ENCODE data around the gene GPRC5C.

Gene GPRC5C
- 0 to 1.9 (median 0.21) reads per million in 9 experiments for total RNA-seq

- peak; percentile 22 to 34 (median 26) for DNase-seq
- Mint-ChIP-seq H3K4me1 (ENCODE audit: low read depth in 2 of 2) (peaks cover 3 to 5% of the 10 kb centered on the region in 2 donors), H3K27me3 (peaks cover 40 to 77% of the 10 kb centered on the region in 2 donors), H3K4me3 (peak within 1 kb of the TSS; percentile 74 to 76), H3K9me3 (no peaks in the 10 kb centered on the region), H3K27ac (no peak within 1 kb of the TSS), H3K36me3 (ENCODE audit: insufficient read depth) (peaks cover 7% of the 10 kb centered on the region)
- ATAC-seq (replicated peaks), result peak; percentile 78
These were observed at the start of gene GPRC5C for GRCh38 chr17:74431568-74432423. Gene GPRC5C, plus strand, starts transcription at chr17:74432088. Its CDS starts 7,689 bp downstream, at chr17:74439777.

GRCh38 chr17:74383141-74383540 is 48.7 kb upstream of the GPRC5C start:
- H3K36me3 Mint-ChIP-seq (ENCODE audit: insufficient read depth), result peaks cover 2% of the 10 kb centered on the region
- H3K27me3 Mint-ChIP-seq, result no peaks in the 10 kb centered on the region
- H3K4me1 Mint-ChIP-seq (ENCODE audit: low read depth in 2 of 2), result peaks cover 6 to 19% of the 10 kb centered on the region in 2 donors
- no peaks in the 10 kb centered on the region for H3K9me3 Mint-ChIP-seq
- ATAC-seq (replicated peaks) (no peak), DNase-seq (no peak)
- H3K4me3 Mint-ChIP-seq, result no peak overlapping the region
- H3K27ac Mint-ChIP-seq, result peak overlapping the region in 1 of 2 donors; percentile 6

- H3K4me3 Mint-ChIP-seq, result no peak overlapping the region
- H3K27me3 Mint-ChIP-seq, result peaks cover 0 to 6% of the 10 kb centered on the region in 2 donors
- no peaks in the 10 kb centered on the region for H3K9me3 Mint-ChIP-seq
- peaks cover 4 to 7% of the 10 kb centered on the region in 2 donors for H3K4me1 Mint-ChIP-seq (ENCODE audit: low read depth in 2 of 2)
- H3K27ac Mint-ChIP-seq, result no peak overlapping the region
- no peak for DNase-seq
- H3K36me3 Mint-ChIP-seq (ENCODE audit: insufficient read depth), result peaks cover 2% of the 10 kb centered on the region
- ATAC-seq (replicated peaks), result no peak
These were observed 46.7 kb upstream of the GPRC5C start for GRCh38 chr17:74385201-74385600.

GRCh38 chr17:74386386-74386785 is 45.5 kb upstream of the GPRC5C start:
- DNase-seq (no peak), ATAC-seq (replicated peaks) (no peak)
- Mint-ChIP-seq H3K27me3 (peaks cover 0 to 8% of the 10 kb centered on the region in 2 donors), H3K9me3 (no peaks in the 10 kb centered on the region), H3K27ac (no peak overlapping the region), H3K4me3 (no peak overlapping the region), H3K4me1 (ENCODE audit: low read depth in 2 of 2) (no peaks in the 10 kb centered on the region), H3K36me3 (ENCODE audit: insufficient read depth) (peaks cover 2% of the 10 kb centered on the region)

- no peak for DNase-seq
- Mint-ChIP-seq H3K36me3 (ENCODE audit: insufficient read depth) (no peaks in the 10 kb centered on the region), H3K9me3 (no peaks in the 10 kb centered on the region), H3K4me3 (no peak overlapping the region), H3K4me1 (ENCODE audit: low read depth in 2 of 2) (peaks cover 0 to 2% of the 10 kb centered on the region in 2 donors), H3K27ac (no peak overlapping the region), H3K27me3 (peaks cover 0 to 8% of the 10 kb centered on the region in 2 donors)
- ATAC-seq (replicated peaks), result no peak
These were observed 44.3 kb upstream of the GPRC5C start for GRCh38 chr17:74387365-74388218.

- peaks cover 0 to 2% of the 10 kb centered on the region in 2 donors for H3K4me1 Mint-ChIP-seq (ENCODE audit: low read depth in 2 of 2)
- ATAC-seq (replicated peaks), result no peak
- no peak overlapping the region for H3K27ac Mint-ChIP-seq
- H3K9me3 Mint-ChIP-seq, result no peaks in the 10 kb centered on the region
- no peak for DNase-seq
- H3K4me3 Mint-ChIP-seq, result no peak overlapping the region
- peaks cover 0 to 8% of the 10 kb centered on the region in 2 donors for H3K27me3 Mint-ChIP-seq
- no peaks in the 10 kb centered on the region for H3K36me3 Mint-ChIP-seq (ENCODE audit: insufficient read depth)
These were observed 42.7 kb upstream of the GPRC5C start for GRCh38 chr17:74389084-74389753.

- Mint-ChIP-seq H3K4me3 (no peak overlapping the region), H3K9me3 (no peaks in the 10 kb centered on the region), H3K27ac (peak overlapping the region in 1 of 2 donors; percentile 88), H3K27me3 (peaks cover 2 to 8% of the 10 kb centered on the region in 2 donors), H3K4me1 (ENCODE audit: low read depth in 2 of 2) (peaks cover 0 to 2% of the 10 kb centered on the region in 2 donors), H3K36me3 (ENCODE audit: insufficient read depth) (no peaks in the 10 kb centered on the region)
- no peak for DNase-seq
- ATAC-seq (replicated peaks), result no peak
These were observed 41.8 kb upstream of the GPRC5C start for GRCh38 chr17:74389937-74390679.

- Mint-ChIP-seq H3K9me3 (no peaks in the 10 kb centered on the region), H3K4me3 (no peak overlapping the region), H3K4me1 (ENCODE audit: low read depth in 2 of 2) (peaks cover 0 to 2% of the 10 kb centered on the region in 2 donors), H3K36me3 (ENCODE audit: insufficient read depth) (no peaks in the 10 kb centered on the region), H3K27me3 (peaks cover 10 to 14% of the 10 kb centered on the region in 2 donors), H3K27ac (no peak overlapping the region)
- no peak for DNase-seq
- no peak for ATAC-seq (replicated peaks)
These were observed 40.9 kb upstream of the GPRC5C start for GRCh38 chr17:74390680-74391653.

GRCh38 chr17:74391771-74392170 is 40.1 kb upstream of the GPRC5C start:
- H3K4me3 Mint-ChIP-seq, result no peak overlapping the region
- no peak overlapping the region for H3K27ac Mint-ChIP-seq
- no peaks in the 10 kb centered on the region for H3K9me3 Mint-ChIP-seq
- peaks cover 10 to 14% of the 10 kb centered on the region in 2 donors for H3K27me3 Mint-ChIP-seq
- H3K36me3 Mint-ChIP-seq (ENCODE audit: insufficient read depth), result no peaks in the 10 kb centered on the region
- ATAC-seq (replicated peaks) (no peak), DNase-seq (no peak)
- peaks cover 0 to 2% of the 10 kb centered on the region in 2 donors for H3K4me1 Mint-ChIP-seq (ENCODE audit: low read depth in 2 of 2)

GRCh38 chr17:74392848-74393247 is 39.0 kb upstream of the GPRC5C start:
- no peak for ATAC-seq (replicated peaks)
- H3K27ac Mint-ChIP-seq, result no peak overlapping the region
- H3K9me3 Mint-ChIP-seq, result no peaks in the 10 kb centered on the region
- no peaks in the 10 kb centered on the region for H3K36me3 Mint-ChIP-seq (ENCODE audit: insufficient read depth)
- H3K4me3 Mint-ChIP-seq, result no peak overlapping the region
- peaks cover 0 to 2% of the 10 kb centered on the region in 2 donors for H3K4me1 Mint-ChIP-seq (ENCODE audit: low read depth in 2 of 2)
- DNase-seq, result no peak
- peaks cover 10 to 14% of the 10 kb centered on the region in 2 donors for H3K27me3 Mint-ChIP-seq

GRCh38 chr17:74393346-74393942 is 38.4 kb upstream of the GPRC5C start:
- peaks cover 10 to 14% of the 10 kb centered on the region in 2 donors for H3K27me3 Mint-ChIP-seq
- no peak for DNase-seq

More at GRCh38 chr17:74393346-74393942, 38.4 kb upstream of the GPRC5C start:
- ATAC-seq (replicated peaks), result no peak
- Mint-ChIP-seq H3K4me3 (no peak overlapping the region), H3K4me1 (ENCODE audit: low read depth in 2 of 2) (peaks cover 0 to 2% of the 10 kb centered on the region in 2 donors), H3K27ac (no peak overlapping the region), H3K9me3 (no peaks in the 10 kb centered on the region), H3K36me3 (ENCODE audit: insufficient read depth) (no peaks in the 10 kb centered on the region)

All from effector memory CD8-positive, alpha-beta T cell (primary cell).